SK-N-SH treated with all-trans-retinoic acid at 6 μM for 48 hours (cell line): ENCODE measurements around the gene ACTN4.

Experiments
- ATAC-seq: fragments of 200-7000 bp; cut with Tn5 transposase; 3 replicates; pipeline ENCODE4 v1.9.1; 2020; ENCODE audit warnings: mild to moderate bottlenecking, moderate library complexity
- ARNTL ChIP-seq: fragments of 450-650 bp; formaldehyde crosslinking; IDR thresholded peaks from 2 replicates; pipeline ENCODE4 v1.5.0; 2020; ENCODE audit warnings: low read depth, mild to moderate bottlenecking, moderate library complexity, borderline replicate concordance
- BACH2 ChIP-seq: fragments of 250-450 bp; sonication (Bioruptor Pico); IDR thresholded peaks from 2 replicates; pipeline ENCODE4 v1.9.0; 2021; ENCODE audit warnings: mild to moderate bottlenecking, borderline replicate concordance
- CSDC2 ChIP-seq: fragments of 250-450 bp; sonication (Bioruptor Pico); IDR thresholded peaks from 2 replicates; pipeline ENCODE4 v1.5.0; 2020; ENCODE audit warnings: mild to moderate bottlenecking, moderate library complexity
- ESRRG ChIP-seq: fragments of 250-450 bp; sonication (Bioruptor Pico); IDR thresholded peaks from 2 replicates; pipeline ENCODE4 v1.6.1; 2021; ENCODE audit warnings: mild to moderate bottlenecking
- GLIS3 ChIP-seq: fragments of 250-450 bp; sonication (Bioruptor Pico); IDR thresholded peaks from 2 replicates; pipeline ENCODE4 v1.5.0; 2020; ENCODE audit warnings: mild to moderate bottlenecking, moderate library complexity
- ISL1 ChIP-seq: fragments of 250-450 bp; sonication (Bioruptor Pico); IDR thresholded peaks from 2 replicates; pipeline ENCODE4 v2.1.2; 2022; ENCODE audit warnings: mild to moderate bottlenecking, moderate library complexity
- OSR1 ChIP-seq: fragments of 250-450 bp; sonication (Bioruptor Pico); IDR thresholded peaks from 2 replicates; pipeline ENCODE4 v1.8.0; 2022; ENCODE audit warnings: moderate library complexity, mild to moderate bottlenecking, inconsistent platforms
- PPARA ChIP-seq: fragments of 250-450 bp; sonication (Bioruptor Pico); IDR thresholded peaks from 2 replicates; pipeline ENCODE4 v1.5.0; 2020; ENCODE audit warnings: mild to moderate bottlenecking, borderline replicate concordance
- TCF4 ChIP-seq: fragments of 250-450 bp; sonication (Bioruptor Pico); IDR thresholded peaks from 2 replicates; pipeline ENCODE4 v1.8.0; 2021; ENCODE audit warnings: mild to moderate bottlenecking, moderate library complexity, borderline replicate concordance
- TSHZ2 ChIP-seq: fragments of 250-450 bp; sonication (Bioruptor Pico); IDR thresholded peaks from 2 replicates; pipeline ENCODE4 v1.5.0; 2020; ENCODE audit warnings: mild to moderate bottlenecking, moderate library complexity
- ZC3H10 ChIP-seq: fragments of 250-450 bp; sonication (Bioruptor Pico); IDR thresholded peaks from 2 replicates; pipeline ENCODE4 v1.5.1; 2021; ENCODE audit warnings: mild to moderate bottlenecking, moderate library complexity
- ZFP3 ChIP-seq: fragments of 250-450 bp; sonication (Bioruptor Pico); IDR thresholded peaks from 2 replicates; pipeline ENCODE4 v1.5.0; 2020; ENCODE audit warnings: mild to moderate bottlenecking, moderate library complexity
- ZFP30 ChIP-seq: fragments of 450-650 bp; formaldehyde crosslinking; IDR thresholded peaks from 2 replicates; pipeline ENCODE4 v1.5.0; 2022; ENCODE audit warnings: mild to moderate bottlenecking, moderate library complexity
- ZNF70 ChIP-seq: fragments of 450-650 bp; formaldehyde crosslinking; IDR thresholded peaks from 2 replicates; pipeline ENCODE4 v1.5.0; 2020; ENCODE audit warnings: mild to moderate bottlenecking, moderate library complexity
- ZNF8 ChIP-seq: fragments of 450-650 bp; formaldehyde crosslinking; IDR thresholded peaks from 2 replicates; pipeline ENCODE4 v1.5.0; 2020; ENCODE audit warnings: mild to moderate bottlenecking, moderate library complexity
- TF ChIP-seq, protein P1 (sequence below): fragments of 250-450 bp; sonication (Bioruptor Pico); IDR thresholded peaks from 2 replicates; pipeline ENCODE4 v1.8.0; 2020; ENCODE audit warnings: mild to moderate bottlenecking, moderate library complexity, borderline replicate concordance
- TF ChIP-seq, protein P2 (sequence below): fragments of 250-450 bp; sonication (Bioruptor Pico); IDR thresholded peaks from 2 replicates; pipeline ENCODE4 v1.5.1; 2021; ENCODE audit warnings: mild to moderate bottlenecking, moderate library complexity
- TF ChIP-seq, protein P3 (sequence below): fragments of 250-450 bp; sonication (Bioruptor Pico); IDR thresholded peaks from 2 replicates; pipeline ENCODE4 v1.8.0; 2021; ENCODE audit warnings: low read depth, mild to moderate bottlenecking, moderate library complexity, borderline replicate concordance
- TF ChIP-seq, protein P4 (sequence below): fragments of 250-450 bp; sonication (Bioruptor Pico); IDR thresholded peaks from 2 replicates; pipeline ENCODE4 v1.5.1; 2020; ENCODE audit warnings: low read depth, mild to moderate bottlenecking, moderate library complexity

Gene ACTN4

DNA sequence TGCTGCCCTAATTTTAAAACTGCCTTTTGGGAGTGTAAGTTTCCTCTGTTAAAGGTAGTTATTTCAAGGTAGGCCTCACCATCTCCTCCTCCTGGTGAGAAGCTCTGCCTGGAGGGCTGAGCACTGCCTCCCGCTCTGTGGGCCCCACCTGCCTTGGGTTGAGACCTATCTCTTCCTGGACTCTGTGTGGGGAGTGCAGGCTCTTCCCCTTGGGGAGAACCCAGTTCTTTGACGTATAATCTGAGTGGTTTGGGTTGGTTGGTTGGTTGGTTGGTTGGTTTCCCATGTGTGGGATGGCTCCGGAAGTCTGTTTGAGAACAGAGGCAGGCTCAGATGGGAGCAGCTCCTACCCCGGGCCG lies 39.1 kb downstream of the ACTN4 start:
- ATAC-seq = no peak
- TF ChIP-seq TSHZ2 (CRISPR knock-in tag) = no peak
- TF ChIP-seq, all 23 proteins: peak for 0

DNA sequence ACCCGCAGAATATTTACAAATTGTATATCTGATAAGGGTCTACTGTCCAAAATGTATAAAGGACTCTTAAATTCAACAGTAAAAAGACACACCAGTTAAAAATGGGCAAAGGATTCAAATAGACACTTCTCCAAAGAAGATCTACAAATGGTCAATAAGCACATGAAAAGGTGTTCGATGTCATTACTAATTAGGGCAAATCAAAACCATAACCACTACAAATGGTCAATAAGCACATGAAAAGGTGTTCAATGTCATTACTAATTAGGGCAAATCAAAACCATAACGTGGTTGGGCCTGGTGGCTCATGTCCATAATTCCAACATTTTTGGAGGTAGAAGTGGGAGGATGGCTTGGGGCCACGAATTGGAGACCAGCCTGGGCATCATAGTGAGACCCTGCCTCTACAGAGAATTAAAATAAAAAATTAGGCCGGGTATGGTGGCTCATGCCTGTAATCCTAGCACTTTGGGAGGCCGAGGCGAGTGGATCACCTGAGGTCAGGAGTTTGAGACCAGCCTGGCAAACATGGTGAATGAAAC lies 40.5 kb downstream of the ACTN4 start:
- no peak for ATAC-seq
- TF ChIP-seq ZC3H10 (CRISPR knock-in tag) (no peak), ISL1 (CRISPR knock-in tag) (no peak)
- TF ChIP-seq, all 23 proteins: peak for 0

- TF ChIP-seq ZNF8 (CRISPR knock-in tag) = no peak
- TF ChIP-seq BACH2 (CRISPR knock-in tag) = no peak
- TF ChIP-seq GLIS3 (CRISPR knock-in tag) = no peak
- TF ChIP-seq TSHZ2 (CRISPR knock-in tag) = no peak
- TF ChIP-seq ZFP3 (CRISPR knock-in tag) = no peak
- TF ChIP-seq, protein P1, sequence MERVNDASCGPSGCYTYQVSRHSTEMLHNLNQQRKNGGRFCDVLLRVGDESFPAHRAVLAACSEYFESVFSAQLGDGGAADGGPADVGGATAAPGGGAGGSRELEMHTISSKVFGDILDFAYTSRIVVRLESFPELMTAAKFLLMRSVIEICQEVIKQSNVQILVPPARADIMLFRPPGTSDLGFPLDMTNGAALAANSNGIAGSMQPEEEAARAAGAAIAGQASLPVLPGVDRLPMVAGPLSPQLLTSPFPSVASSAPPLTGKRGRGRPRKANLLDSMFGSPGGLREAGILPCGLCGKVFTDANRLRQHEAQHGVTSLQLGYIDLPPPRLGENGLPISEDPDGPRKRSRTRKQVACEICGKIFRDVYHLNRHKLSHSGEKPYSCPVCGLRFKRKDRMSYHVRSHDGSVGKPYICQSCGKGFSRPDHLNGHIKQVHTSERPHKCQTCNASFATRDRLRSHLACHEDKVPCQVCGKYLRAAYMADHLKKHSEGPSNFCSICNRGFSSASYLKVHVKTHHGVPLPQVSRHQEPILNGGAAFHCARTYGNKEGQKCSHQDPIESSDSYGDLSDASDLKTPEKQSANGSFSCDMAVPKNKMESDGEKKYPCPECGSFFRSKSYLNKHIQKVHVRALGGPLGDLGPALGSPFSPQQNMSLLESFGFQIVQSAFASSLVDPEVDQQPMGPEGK (CRISPR knock-in tag) = no peak
- no peak for TF ChIP-seq CSDC2 (CRISPR knock-in tag)
- TF ChIP-seq, protein P2, sequence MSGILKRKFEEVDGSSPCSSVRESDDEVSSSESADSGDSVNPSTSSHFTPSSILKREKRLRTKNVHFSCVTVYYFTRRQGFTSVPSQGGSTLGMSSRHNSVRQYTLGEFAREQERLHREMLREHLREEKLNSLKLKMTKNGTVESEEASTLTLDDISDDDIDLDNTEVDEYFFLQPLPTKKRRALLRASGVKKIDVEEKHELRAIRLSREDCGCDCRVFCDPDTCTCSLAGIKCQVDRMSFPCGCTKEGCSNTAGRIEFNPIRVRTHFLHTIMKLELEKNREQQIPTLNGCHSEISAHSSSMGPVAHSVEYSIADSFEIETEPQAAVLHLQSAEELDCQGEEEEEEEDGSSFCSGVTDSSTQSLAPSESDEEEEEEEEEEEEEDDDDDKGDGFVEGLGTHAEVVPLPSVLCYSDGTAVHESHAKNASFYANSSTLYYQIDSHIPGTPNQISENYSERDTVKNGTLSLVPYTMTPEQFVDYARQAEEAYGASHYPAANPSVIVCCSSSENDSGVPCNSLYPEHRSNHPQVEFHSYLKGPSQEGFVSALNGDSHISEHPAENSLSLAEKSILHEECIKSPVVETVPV = no peak
- TF ChIP-seq ESRRG (CRISPR knock-in tag) = no peak
- no peak for TF ChIP-seq TCF4 (CRISPR knock-in tag)
- TF ChIP-seq ZFP30 (CRISPR knock-in tag) = no peak
- TF ChIP-seq ZNF70 = no peak
- no peak for TF ChIP-seq PPARA
- TF ChIP-seq, protein P3, sequence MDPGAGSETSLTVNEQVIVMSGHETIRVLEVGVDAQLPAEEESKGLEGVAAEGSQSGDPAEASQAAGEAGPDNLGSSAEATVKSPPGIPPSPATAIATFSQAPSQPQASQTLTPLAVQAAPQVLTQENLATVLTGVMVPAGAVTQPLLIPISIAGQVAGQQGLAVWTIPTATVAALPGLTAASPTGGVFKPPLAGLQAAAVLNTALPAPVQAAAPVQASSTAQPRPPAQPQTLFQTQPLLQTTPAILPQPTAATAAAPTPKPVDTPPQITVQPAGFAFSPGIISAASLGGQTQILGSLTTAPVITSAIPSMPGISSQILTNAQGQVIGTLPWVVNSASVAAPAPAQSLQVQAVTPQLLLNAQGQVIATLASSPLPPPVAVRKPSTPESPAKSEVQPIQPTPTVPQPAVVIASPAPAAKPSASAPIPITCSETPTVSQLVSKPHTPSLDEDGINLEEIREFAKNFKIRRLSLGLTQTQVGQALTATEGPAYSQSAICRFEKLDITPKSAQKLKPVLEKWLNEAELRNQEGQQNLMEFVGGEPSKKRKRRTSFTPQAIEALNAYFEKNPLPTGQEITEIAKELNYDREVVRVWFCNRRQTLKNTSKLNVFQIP (CRISPR knock-in tag) = no peak
- TF ChIP-seq ARNTL (CRISPR knock-in tag) = no peak
- no peak for TF ChIP-seq OSR1 (CRISPR knock-in tag)
- TF ChIP-seq ZC3H10 (CRISPR knock-in tag) = no peak
- TF ChIP-seq, protein P4, sequence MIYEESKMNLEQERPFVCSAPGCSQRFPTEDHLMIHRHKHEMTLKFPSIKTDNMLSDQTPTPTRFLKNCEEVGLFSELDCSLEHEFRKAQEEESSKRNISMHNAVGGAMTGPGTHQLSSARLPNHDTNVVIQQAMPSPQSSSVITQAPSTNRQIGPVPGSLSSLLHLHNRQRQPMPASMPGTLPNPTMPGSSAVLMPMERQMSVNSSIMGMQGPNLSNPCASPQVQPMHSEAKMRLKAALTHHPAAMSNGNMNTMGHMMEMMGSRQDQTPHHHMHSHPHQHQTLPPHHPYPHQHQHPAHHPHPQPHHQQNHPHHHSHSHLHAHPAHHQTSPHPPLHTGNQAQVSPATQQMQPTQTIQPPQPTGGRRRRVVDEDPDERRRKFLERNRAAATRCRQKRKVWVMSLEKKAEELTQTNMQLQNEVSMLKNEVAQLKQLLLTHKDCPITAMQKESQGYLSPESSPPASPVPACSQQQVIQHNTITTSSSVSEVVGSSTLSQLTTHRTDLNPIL (CRISPR knock-in tag) = no peak
- ATAC-seq = no peak
These were observed 42.7 kb downstream of the ACTN4 start for GRCh38 chr19:38690146-38690545.
